Testis (tissue), 2 donors: Measurements from ENCODE around the gene PDGFB.

Source experiments
- CTCF ChIP-seq, 3 experiments: fragments of 450-650 bp in 2 of 3; fragments of 200-600 bp in 1 of 3; sonication (generic) in 1 of 3; IDR thresholded peaks; one replicate each; pipeline ENCODE4 v1.5.1; 2016 to 2019; ENCODE audit warnings: antibody characterized with exemption in 3 of 3, mild to moderate bottlenecking in 2 of 3, moderate library complexity in 1 of 3
- POLR2A ChIP-seq: fragments of 450-650 bp; IDR thresholded peaks from one replicate; pipeline ENCODE4 v1.6.1; 2017; ENCODE audit warnings: antibody characterized with exemption, mild to moderate bottlenecking, moderate library complexity

GRCh38 chr22:39250838-39251237, 6.1 kb upstream of the PDGFB start:
- no peak for TF ChIP-seq POLR2A
- no peak for TF ChIP-seq CTCF (IDR thresholded peaks at IDR 0.05)
